ENCODE results near the gene TTC16. TPM values are rescaled to one million over a fixed set of nuclear protein-coding genes. Genes with fewer than 3 reads are reported as not detected.

The TTC16 gene
- total RNA-seq, 1 experiment from 2014 or later, result not detected

GRCh38 chr9:127720865-127721227 lies 5.0 kb downstream of the TTC16 start:
- H2BK12ac ChIP-seq (ENCODE audit: insufficient read length, low read depth, low read length), result no peak overlapping the region
- Mint-ChIP-seq H3K4me3 (no peak overlapping the region), H3K4me1 (peaks cover 5 to 18% of the 10 kb centered on the region in 2 experiments), H3K27ac (peak overlapping the region in 1 of 3 experiments; percentile 40; a peak in 2 of 7 replicates), H3K27me3 (ENCODE audit: low read depth) (no peaks in the 10 kb centered on the region), H3K36me3 (ENCODE audit: insufficient read depth in 1 of 3, low read depth in 3 of 3) (no peaks in the 10 kb centered on the region), H3K9me3 (no peaks in the 10 kb centered on the region; a peak in 1 of 5 replicates)
- H2AFZ ChIP-seq (ENCODE audit: low read length), result no peak overlapping the region
- DNase-seq, result no peak
- H3K23me2 ChIP-seq (ENCODE audit: insufficient read length, low read depth, low read length, poor library complexity, severe bottlenecking), result peaks cover 7% of the 10 kb centered on the region
- H3K9me3 ChIP-seq (ENCODE audit: control insufficient read depth, low read depth, low read length), result no peaks in the 10 kb centered on the region
- H3K4me2 ChIP-seq (ENCODE audit: insufficient read depth, insufficient read length, low read length), result no peak overlapping the region
- H3K79me2 ChIP-seq (ENCODE audit: insufficient read depth, low read length), result no peaks in the 10 kb centered on the region
- H3K18ac ChIP-seq (ENCODE audit: insufficient read length, low read depth, low read length), result no peak overlapping the region
- no peak overlapping the region for H3K14ac ChIP-seq (ENCODE audit: insufficient read depth, low read length)
- H2BK15ac ChIP-seq (ENCODE audit: low read depth, low read length), result no peak overlapping the region
- no peak for TF ChIP-seq CTCF (conservative IDR thresholded peaks at IDR 0.05)
- H4K91ac ChIP-seq (ENCODE audit: insufficient read length, low read depth, low read length), result no peak overlapping the region
- H2BK120ac ChIP-seq (ENCODE audit: low read depth, low read length, poor library complexity, severe bottlenecking), result no peak overlapping the region
- no peak overlapping the region for H2BK5ac ChIP-seq (ENCODE audit: insufficient read length, low read length)
- no peak overlapping the region for H2AK5ac ChIP-seq (ENCODE audit: insufficient read length, low read length)
- no peak overlapping the region for H4K5ac ChIP-seq (ENCODE audit: insufficient read length, low read depth, low read length)
- H3K56ac ChIP-seq (ENCODE audit: insufficient read length, low read depth, low read length), result no peak overlapping the region
- no peak overlapping the region for H2BK20ac ChIP-seq (ENCODE audit: low read depth, low read length, poor library complexity, severe bottlenecking)
- no peak overlapping the region for H3K27ac ChIP-seq (ENCODE audit: insufficient read length, low read depth, low read length)
- H3T11ph ChIP-seq (ENCODE audit: low read length), result no peak overlapping the region
- H4K20me1 ChIP-seq (ENCODE audit: control insufficient read depth, insufficient read depth, insufficient read length), result no peaks in the 10 kb centered on the region
- no peaks in the 10 kb centered on the region for H3K79me1 ChIP-seq (ENCODE audit: insufficient read depth, low read depth, low read length, poor library complexity, severe bottlenecking)
- H3K27me3 ChIP-seq (ENCODE audit: insufficient read depth, low read length), result no peaks in the 10 kb centered on the region
- no peak overlapping the region for H3K4ac ChIP-seq (ENCODE audit: low read depth, low read length)
- H3K4me1 ChIP-seq (ENCODE audit: insufficient read depth, low read length), result no peaks in the 10 kb centered on the region; the same call in 1 of the 2 replicates
- H3K23ac ChIP-seq (ENCODE audit: insufficient read length, low read depth, low read length), result no peak overlapping the region
- H4K8ac ChIP-seq (replicated peaks; ENCODE audit: insufficient read length, low read depth, low read length), result no peak overlapping the region
- H3K9ac ChIP-seq (ENCODE audit: extremely low read depth, insufficient read length, low read length), result no peak overlapping the region
